A673 (cell line): ENCODE data around the gene ZIC4. TPM values are rescaled to one million over a fixed set of nuclear protein-coding genes. Genes with fewer than 3 reads are reported as not detected.

Experiments
- BruUV-seq: library from RNA; stranded (reverse); fragments of 400-500 nt; replicated peaks from 2 replicates; lab custom pipeline; 2021; lab: Mats Ljungman, UMichigan
- CTCF ChIA-PET: fragments of 300-600 bp; sonication (Branson Sonifier 250); formaldehyde crosslinking; loops from one replicate; lab custom pipeline; 2022; ENCODE audit warnings: antibody characterized with exemption; lab: Charles Lee
- POLR2A ChIA-PET: fragments of 300-600 bp; sonication (Branson Sonifier 250); formaldehyde crosslinking; loops from one replicate; lab custom pipeline; 2022; ENCODE audit warnings: antibody characterized with exemption; ENCODE audit not compliant: low non-redundant PET; lab: Charles Lee
- DNase-seq: peaks from one replicate; pipeline ENCODE4 v3.0.0-alpha.2; 2015; ENCODE audit warnings: low spot score
- H3K27ac ChIP-seq: fragments of 200-600 bp; sonication (generic); 2 replicates; pipeline ENCODE4 v1.5.1; 2016; ENCODE audit warnings: mixed run types, low read depth, mild to moderate bottlenecking, mixed read lengths, antibody characterized with exemption, low read length; ENCODE audit not compliant: poor library complexity, severe bottlenecking
- H3K27me3 ChIP-seq: fragments of 200-600 bp; sonication (generic); replicated peaks from 2 replicates; pipeline ENCODE4 v1.6.1; 2017; ENCODE audit warnings: mixed run types, low read depth, mild to moderate bottlenecking, mixed read lengths, antibody characterized with exemption, low read length; ENCODE audit not compliant: insufficient read depth, poor library complexity
- H3K36me3 ChIP-seq: fragments of 200-600 bp; sonication (generic); 2 replicates; pipeline ENCODE4 v1.6.1; 2016; ENCODE audit warnings: mixed run types, mild to moderate bottlenecking, mixed read lengths, antibody characterized with exemption, low read length; ENCODE audit not compliant: insufficient read depth, poor library complexity, severe bottlenecking
- H3K4me1 ChIP-seq: fragments of 200-600 bp; sonication (generic); 2 replicates; pipeline ENCODE4 v1.6.1; 2017; ENCODE audit warnings: mixed run types, mild to moderate bottlenecking, mixed read lengths, antibody characterized with exemption, low read length; ENCODE audit not compliant: insufficient read depth, poor library complexity, severe bottlenecking
- H3K4me3 ChIP-seq: fragments of 200-600 bp; sonication (generic); 2 replicates; pipeline ENCODE4 v1.5.1; 2016; ENCODE audit warnings: low read depth, mixed run types, mild to moderate bottlenecking, mixed read lengths, low read length; ENCODE audit not compliant: poor library complexity, severe bottlenecking
- H3K9me3 ChIP-seq: fragments of 200-600 bp; sonication (generic); 2 replicates; pipeline ENCODE4 v1.6.1; 2016; ENCODE audit warnings: mixed run types, low read depth, mild to moderate bottlenecking, mixed read lengths, antibody characterized with exemption, low read length; ENCODE audit not compliant: poor library complexity, severe bottlenecking
- CTCF ChIP-seq: fragments of 300-800, 200-600 bp; sonication (generic); conservative IDR thresholded peaks from 2 replicates; pipeline ENCODE4 v1.5.1; 2017; ENCODE audit warnings: low read depth, mild to moderate bottlenecking, antibody characterized with exemption, low read length, moderate library complexity, mixed read lengths
- EZH2 ChIP-seq: fragments of 200-600 bp; sonication (generic); IDR thresholded peaks from 2 replicates; pipeline ENCODE4 v1.6.1; 2017; ENCODE audit warnings: borderline replicate concordance, low read depth, mild to moderate bottlenecking, mixed read lengths, antibody characterized with exemption, low read length; ENCODE audit not compliant: poor library complexity, severe bottlenecking
- intact Hi-C: fragments of 100-400 bp; cut with micrococcal nuclease; formaldehyde crosslinking; loops from one replicate; pipeline ENCODE4 v1.10.0; 2022; ENCODE audit not compliant: unreplicated experiment
- total RNA-seq: library from RNA; stranded (reverse); gene quantifications from 2 replicates; pipeline ENCODE4 v1.2.3, GENCODE V29; 2021

ZIC4 gene
- total RNA-seq, 1 experiment from 2014 or later: 0.47 TPM

GRCh38 chr3:147431751-147432150, 25.4 kb upstream of the ZIC4 start:
- Histone ChIP-seq H3K36me3 (no peaks in the 10 kb centered on the region), H3K9me3 (no peaks in the 10 kb centered on the region), H3K27ac (no peak overlapping the region), H3K27me3 (peaks cover 44% of the 10 kb centered on the region), H3K4me3 (no peak overlapping the region), H3K4me1 (no peaks in the 10 kb centered on the region)
- TF ChIP-seq EZH2 (no peak), CTCF (no peak)
- CTCF ChIA-PET: no interaction called here
- intact Hi-C loops: no loop called here
- DNase-seq: no peak
- BruUV-seq: no TSS peak
- POLR2A ChIA-PET: no interaction called here

DNA sequence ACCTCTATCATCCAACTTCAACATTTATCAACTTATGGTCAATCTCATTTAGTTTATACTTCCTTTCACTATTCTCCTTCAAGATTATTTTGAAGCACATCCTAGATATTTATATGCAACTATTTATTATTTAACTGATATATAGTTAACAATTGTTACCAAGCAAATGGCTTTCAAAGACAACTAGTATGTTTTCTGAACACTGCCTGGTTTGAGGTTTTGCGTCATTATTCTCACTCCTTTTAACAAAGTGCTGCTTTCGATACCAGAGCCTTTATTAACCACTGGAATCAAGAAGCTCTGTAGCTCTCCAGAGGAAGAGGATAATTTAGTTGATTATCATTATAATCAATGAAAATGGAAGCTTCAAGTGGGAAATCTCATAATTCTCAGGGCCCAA, 22.4 kb upstream of the ZIC4 start:
- H3K4me3 ChIP-seq: no peak overlapping the region
- no peaks in the 10 kb centered on the region for H3K9me3 ChIP-seq
- no peak for DNase-seq
- intact Hi-C loops: no loop called here
- no TSS peak for BruUV-seq
- no peaks in the 10 kb centered on the region for H3K36me3 ChIP-seq
- no peaks in the 10 kb centered on the region for H3K4me1 ChIP-seq
- H3K27ac ChIP-seq: no peak overlapping the region
- ChIA-PET POLR2A (no interaction called here), CTCF (no interaction called here)
- no peak for TF ChIP-seq CTCF
- no peak for TF ChIP-seq EZH2
- H3K27me3 ChIP-seq: peaks cover 74% of the 10 kb centered on the region

DNA sequence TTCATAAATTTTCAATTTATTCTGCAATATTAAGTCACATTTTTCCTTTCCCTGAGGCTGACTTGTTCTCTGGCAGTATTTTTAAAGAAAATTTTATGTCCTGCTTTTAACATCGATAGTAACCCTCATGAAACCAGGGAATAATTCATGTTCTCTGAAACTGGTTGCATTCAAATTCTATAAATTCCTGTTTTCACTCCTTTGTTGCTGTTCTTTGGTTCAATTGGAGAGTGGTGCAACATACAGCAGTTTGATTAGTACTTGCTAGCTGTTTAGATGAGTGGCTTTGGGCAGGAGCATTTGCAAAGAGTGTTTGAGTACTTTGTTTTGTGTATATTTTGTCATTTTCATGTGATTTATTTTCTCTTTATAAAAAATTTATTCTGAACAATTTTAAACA, 22.0 kb upstream of the ZIC4 start:
- Histone ChIP-seq H3K36me3 (no peaks in the 10 kb centered on the region), H3K27me3 (peaks cover 77% of the 10 kb centered on the region), H3K9me3 (no peaks in the 10 kb centered on the region), H3K4me1 (no peaks in the 10 kb centered on the region), H3K4me3 (no peak overlapping the region), H3K27ac (no peak overlapping the region)
- intact Hi-C loops: no loop called here
- TF ChIP-seq CTCF (no peak), EZH2 (no peak)
- CTCF ChIA-PET: no interaction called here
- no peak for DNase-seq
- BruUV-seq: no TSS peak
- POLR2A ChIA-PET: no interaction called here
